Fibroblast of pulmonary artery (primary cell): ENCODE data around the gene DLX2.
"Not testable (repeated sequence)": the region's sequence is repeated elsewhere in the genome, so short reads cannot be mapped to it uniquely, and the experiment has no call there.

Experiments
- DNase-seq: peaks from one replicate; pipeline ENCODE4 v3.0.0-alpha.2; 2010; ENCODE audit warnings: low read depth
- H3K4me3 ChIP-seq: replicated peaks from 2 replicates; pipeline ENCODE4 v1.5.1; 2011; ENCODE audit warnings: low read depth, mild to moderate bottlenecking, control low read depth, low read length, moderate library complexity
- TF ChIP-seq, protein P1 (sequence below): IDR thresholded peaks from 2 replicates; pipeline ENCODE4 v1.5.1; 2011; ENCODE audit warnings: mild to moderate bottlenecking, control low read depth, low read length, inconsistent platforms; ENCODE audit errors: missing control alignments

The DLX2 gene

DNA sequence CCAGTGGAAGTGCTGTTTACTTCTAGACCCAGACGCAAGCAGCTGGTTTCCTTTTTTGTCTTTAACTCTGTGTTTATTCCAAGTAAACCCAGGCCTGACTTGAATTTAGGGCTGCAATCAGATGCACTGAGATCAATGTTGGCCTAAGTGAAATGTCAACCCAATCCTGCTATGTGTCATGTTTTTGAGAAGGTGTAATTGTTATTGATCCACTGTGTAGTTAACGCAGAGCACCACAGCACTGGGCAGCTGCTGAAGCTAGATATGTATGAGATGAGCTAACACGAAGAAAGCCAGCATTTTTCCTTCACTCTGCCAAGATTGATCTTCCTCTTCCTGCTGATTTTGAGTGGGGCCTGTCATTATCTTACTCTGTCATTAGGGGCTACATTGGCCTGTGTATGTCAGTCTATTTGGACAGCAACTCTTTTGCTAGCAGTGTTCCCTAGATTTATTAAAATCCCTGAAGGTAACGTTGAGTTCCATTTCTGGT lies 36.3 kb downstream of the DLX2 start:
- no peak for DNase-seq
- TF ChIP-seq, protein P1, sequence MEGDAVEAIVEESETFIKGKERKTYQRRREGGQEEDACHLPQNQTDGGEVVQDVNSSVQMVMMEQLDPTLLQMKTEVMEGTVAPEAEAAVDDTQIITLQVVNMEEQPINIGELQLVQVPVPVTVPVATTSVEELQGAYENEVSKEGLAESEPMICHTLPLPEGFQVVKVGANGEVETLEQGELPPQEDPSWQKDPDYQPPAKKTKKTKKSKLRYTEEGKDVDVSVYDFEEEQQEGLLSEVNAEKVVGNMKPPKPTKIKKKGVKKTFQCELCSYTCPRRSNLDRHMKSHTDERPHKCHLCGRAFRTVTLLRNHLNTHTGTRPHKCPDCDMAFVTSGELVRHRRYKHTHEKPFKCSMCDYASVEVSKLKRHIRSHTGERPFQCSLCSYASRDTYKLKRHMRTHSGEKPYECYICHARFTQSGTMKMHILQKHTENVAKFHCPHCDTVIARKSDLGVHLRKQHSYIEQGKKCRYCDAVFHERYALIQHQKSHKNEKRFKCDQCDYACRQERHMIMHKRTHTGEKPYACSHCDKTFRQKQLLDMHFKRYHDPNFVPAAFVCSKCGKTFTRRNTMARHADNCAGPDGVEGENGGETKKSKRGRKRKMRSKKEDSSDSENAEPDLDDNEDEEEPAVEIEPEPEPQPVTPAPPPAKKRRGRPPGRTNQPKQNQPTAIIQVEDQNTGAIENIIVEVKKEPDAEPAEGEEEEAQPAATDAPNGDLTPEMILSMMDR: no peak
- no peak overlapping the region for H3K4me3 ChIP-seq

DNA sequence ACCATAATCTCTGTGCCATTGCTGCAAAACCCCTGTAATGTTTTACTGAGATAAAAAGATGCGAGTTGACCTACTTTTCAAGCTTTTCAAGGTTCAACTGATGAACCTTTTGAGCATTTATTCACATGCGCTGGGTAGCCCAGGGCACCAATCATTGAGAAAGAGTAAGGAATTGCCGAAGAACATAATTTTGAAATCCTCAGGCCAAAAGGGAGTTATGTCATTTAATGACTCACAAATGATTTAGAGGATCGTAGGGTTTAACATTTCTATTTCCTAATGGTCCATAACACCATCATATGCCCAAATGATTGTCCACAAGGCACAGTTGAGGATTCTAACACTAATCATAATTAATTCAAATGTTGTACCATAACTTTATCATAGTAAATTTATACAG lies 37.6 kb downstream of the DLX2 start:
- no peak for DNase-seq
- no peak overlapping the region for H3K4me3 ChIP-seq
- TF ChIP-seq, protein P1: no peak

DNA sequence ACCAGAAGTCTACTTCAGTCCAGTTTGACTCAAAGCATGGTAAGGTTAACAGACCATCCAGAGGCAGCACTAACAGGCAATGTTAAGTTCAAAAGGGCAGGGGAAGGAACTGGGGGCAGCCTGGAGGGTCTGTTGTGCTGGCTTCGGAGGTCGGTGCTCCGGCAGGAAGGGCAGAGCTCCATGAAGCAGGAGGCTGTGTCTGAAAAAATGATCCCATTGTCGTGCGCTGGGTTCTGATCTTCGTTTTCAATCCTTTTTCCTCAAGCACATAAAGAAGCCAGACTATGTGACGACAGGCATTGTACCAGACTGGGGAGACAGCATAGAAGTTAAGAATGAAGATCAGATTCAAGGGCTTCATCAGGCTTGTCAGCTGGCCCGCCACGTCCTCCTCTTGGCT lies 39.3 kb downstream of the DLX2 start:
- TF ChIP-seq, protein P1: no peak
- DNase-seq: no peak
- H3K4me3 ChIP-seq: no peak overlapping the region

DNA sequence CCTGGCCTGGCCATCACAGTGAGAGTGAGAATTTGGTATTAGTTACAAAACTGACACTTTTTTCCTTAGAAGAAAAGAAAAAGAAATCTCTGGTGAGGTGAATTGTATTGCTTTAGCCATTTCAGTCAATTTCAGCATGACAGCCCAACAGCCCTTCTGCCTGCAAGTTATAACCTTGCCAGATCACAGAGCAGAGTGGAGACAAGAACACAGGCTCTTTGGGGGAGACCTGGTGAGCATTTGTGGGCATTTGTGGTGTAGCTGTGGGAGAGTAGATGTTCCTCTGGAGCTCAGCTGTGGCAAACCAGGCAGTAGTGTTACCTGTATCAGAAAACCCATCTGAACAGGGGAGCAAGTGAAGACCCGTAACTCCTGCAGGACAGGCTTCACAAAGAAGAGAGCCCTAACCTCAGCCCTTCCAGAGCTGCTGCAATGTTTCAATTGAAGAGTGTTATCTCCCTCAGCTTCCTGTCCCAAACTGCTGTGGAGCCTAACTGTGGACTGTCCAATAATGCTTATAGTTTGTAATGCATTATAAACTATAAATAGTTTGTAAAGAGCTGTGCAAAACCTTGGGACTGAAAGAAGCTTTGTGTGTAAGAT lies 40.2 kb downstream of the DLX2 start:
- TF ChIP-seq, protein P1: no peak
- H3K4me3 ChIP-seq: no peak overlapping the region
- no peak for DNase-seq

DNA sequence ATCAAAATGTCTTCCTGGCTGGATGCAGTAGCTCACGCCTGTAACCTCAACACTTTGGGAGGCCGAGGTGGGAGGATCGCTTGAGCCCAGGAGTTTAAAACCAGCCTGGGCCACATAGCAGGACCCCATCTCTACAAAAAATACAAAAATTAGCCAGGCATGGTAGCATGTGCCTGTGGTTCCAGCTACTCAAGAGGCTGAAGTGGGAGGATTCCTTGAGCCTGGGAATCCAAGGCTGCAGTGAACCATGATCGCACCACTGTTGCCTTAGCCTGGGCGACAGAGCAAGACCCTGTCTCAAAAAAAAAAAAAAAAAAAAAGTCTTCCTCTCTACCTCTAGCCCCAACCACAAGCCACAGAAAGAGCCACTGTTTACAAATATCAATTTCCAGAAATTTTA lies 42.6 kb downstream of the DLX2 start:
- DNase-seq: not testable (repeated sequence)

DNA sequence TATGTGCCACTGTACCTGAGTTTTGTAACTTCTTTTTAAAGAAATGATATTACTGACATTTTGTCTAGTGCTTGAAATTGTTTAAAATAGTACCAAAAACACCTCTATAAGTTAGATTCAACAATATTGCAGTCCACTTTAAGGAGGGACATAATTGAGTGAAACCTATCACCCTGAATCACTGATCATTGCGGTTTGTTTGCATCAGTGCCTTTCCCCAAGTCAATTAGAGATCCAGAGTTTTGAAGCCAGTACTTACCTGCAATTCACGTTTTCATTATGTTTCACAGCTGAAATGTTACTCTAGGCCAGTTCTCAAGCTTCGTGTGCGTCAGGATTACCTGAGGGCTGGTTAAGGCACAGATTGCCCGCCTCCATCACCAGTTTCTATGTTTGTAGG lies 44.0 kb downstream of the DLX2 start:
- TF ChIP-seq, protein P1: no peak
- no peak for DNase-seq
- H3K4me3 ChIP-seq: no peak overlapping the region

More for the DNA sequence above, 42.6 kb downstream of the DLX2 start:
- H3K4me3 ChIP-seq: not testable (repeated sequence)

DNA sequence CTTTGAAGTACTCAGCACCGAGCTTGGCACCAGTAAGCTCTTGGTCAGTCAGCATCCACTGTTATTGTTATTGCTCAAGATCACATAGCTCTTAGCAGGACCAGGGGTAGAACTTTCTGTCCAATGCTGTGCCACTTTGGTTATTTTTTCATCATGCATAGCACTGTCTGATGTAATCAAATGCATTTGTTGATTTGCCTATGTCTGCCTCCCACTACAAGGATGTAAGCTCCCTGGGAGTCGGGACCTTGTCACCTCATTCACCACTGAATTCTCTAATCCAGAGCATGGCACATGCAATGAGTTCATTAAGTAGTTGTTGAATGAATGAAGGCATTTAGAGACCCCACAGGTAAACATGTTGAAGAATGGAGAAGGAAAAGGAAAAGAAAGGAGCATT lies 46.4 kb downstream of the DLX2 start:
- H3K4me3 ChIP-seq: no peak overlapping the region
- TF ChIP-seq, protein P1: no peak
- no peak for DNase-seq

DNA sequence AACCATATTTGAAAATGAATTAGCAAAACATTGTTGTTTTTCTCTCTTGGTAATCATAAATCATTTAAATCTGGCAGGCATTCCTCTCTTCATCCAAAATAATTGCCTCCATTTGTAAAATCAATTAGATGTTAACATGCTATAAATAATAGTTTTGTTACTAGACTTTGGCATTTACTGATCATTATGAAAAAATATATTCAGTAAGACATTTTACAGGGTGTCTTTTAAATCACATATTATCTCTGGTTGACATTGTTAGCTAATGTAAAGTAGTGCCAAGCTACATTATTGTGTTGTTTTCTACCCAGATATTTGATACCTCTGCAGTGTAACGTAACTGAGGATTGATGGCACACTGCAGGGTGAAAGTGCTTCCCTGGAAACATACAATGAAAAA lies 49.2 kb downstream of the DLX2 start:
- TF ChIP-seq, protein P1: no peak
- DNase-seq: no peak
- no peak overlapping the region for H3K4me3 ChIP-seq
